HepG2 (cell line): ENCODE data around the gene GNAZ. TPM values are rescaled to one million over a fixed set of nuclear protein-coding genes. Genes with fewer than 3 reads are reported as not detected.

Experiments
- ELF3 ChIP-seq: IDR thresholded peaks from 2 replicates; pipeline ENCODE4 v1.6.1; 2016; ENCODE audit warnings: missing genetic modification reagents, missing compliant biosample characterization
- FOSL2 ChIP-seq: sonication (generic); formaldehyde crosslinking; IDR thresholded peaks from 2 replicates; pipeline ENCODE4 v1.4.0; 2020; ENCODE audit warnings: missing genetic modification reagents
- GTF2F1 ChIP-seq: fragments of 150-350 bp; IDR thresholded peaks from 2 replicates; pipeline ENCODE4 v1.6.1; 2014; ENCODE audit warnings: low read length
- KDM3A ChIP-seq: IDR thresholded peaks from 2 replicates; pipeline ENCODE4 v1.6.1; 2018; ENCODE audit warnings: low read depth, missing compliant biosample characterization
- LCORL ChIP-seq, 2 experiments: fragments of 450-650 bp in 1 of 2; sonication (generic) in 1 of 2; formaldehyde crosslinking in 1 of 2; IDR thresholded peaks; 2 replicates each; pipeline versions ENCODE4 v1.5.0 to v1.6.1; 2017 to 2020; ENCODE audit warnings: antibody characterized with exemption in 1 of 2, missing genetic modification reagents in 1 of 2
- PPARG ChIP-seq: conservative IDR thresholded peaks from 2 replicates; pipeline ENCODE4 v1.6.1; 2016; ENCODE audit warnings: missing biosample characterization, missing genetic modification reagents
- RAD21 ChIP-seq: fragments of 450-650 bp; formaldehyde crosslinking; IDR thresholded peaks from 2 replicates; pipeline ENCODE4 v1.5.0; 2020; ENCODE audit warnings: mild to moderate bottlenecking
- SP2 ChIP-seq: sonication (generic); formaldehyde crosslinking; IDR thresholded peaks from 2 replicates; pipeline ENCODE4 v1.5.1; 2020; ENCODE audit warnings: mild to moderate bottlenecking, missing genetic modification reagents
- SP4 ChIP-seq: sonication (generic); formaldehyde crosslinking; IDR thresholded peaks from 2 replicates; pipeline ENCODE4 v1.8.1; 2023; ENCODE audit warnings: mild to moderate bottlenecking, missing genetic modification reagents
- TSC22D2 ChIP-seq: sonication (generic); formaldehyde crosslinking; IDR thresholded peaks from 2 replicates; pipeline ENCODE4 v1.5.1; 2020; ENCODE audit warnings: missing genetic modification reagents, mild to moderate bottlenecking, borderline replicate concordance
- ZBTB20 ChIP-seq: sonication (generic); formaldehyde crosslinking; IDR thresholded peaks from 2 replicates; pipeline ENCODE4 v1.8.1; 2023; ENCODE audit warnings: missing genetic modification reagents, low read depth, mild to moderate bottlenecking, borderline replicate concordance
- ZNF446 ChIP-seq: sonication (generic); formaldehyde crosslinking; IDR thresholded peaks from 2 replicates; pipeline ENCODE4 v1.5.0; 2020; ENCODE audit warnings: mild to moderate bottlenecking, missing genetic modification reagents
- ZNF816 ChIP-seq: sonication (generic); formaldehyde crosslinking; IDR thresholded peaks from 2 replicates; pipeline ENCODE4 v1.8.0; 2022; ENCODE audit warnings: missing genetic modification reagents, mild to moderate bottlenecking, borderline replicate concordance
- ZSCAN12 ChIP-seq: sonication (generic); formaldehyde crosslinking; IDR thresholded peaks from 2 replicates; pipeline ENCODE4 v1.9.0; 2021; ENCODE audit warnings: mild to moderate bottlenecking, missing genetic modification reagents
- polyA plus RNA-seq, 8 experiments: library from polyadenylated mRNA; depleted of rRNA in 3 of 8; stranded (reverse) in 7 of 8; unstranded in 1 of 8; fragments of >200 nt; fragmentation: Illumina TruSeq in 4 of 8; extraction: Trizol in 4 of 8; gene quantifications; 2 replicates each; pipeline versions ENCODE4 v1.2.1 to v1.2.3, GENCODE V29; 2011 to 2016; ENCODE audit warnings: low read depth in 4 of 8, missing spikeins in 1 of 8, mixed read lengths in 1 of 8; ENCODE audit not compliant: insufficient read depth in 1 of 8
- total RNA-seq, 5 experiments: library from RNA; depleted of rRNA; stranded (reverse); fragments of >200 nt; fragmentation: Illumina TruSeq; extraction: Trizol; gene quantifications; 2 replicates each; pipeline ENCODE4 v1.2.3, GENCODE V29; 2016; ENCODE audit warnings: low read depth in 1 of 5
- TF ChIP-seq, protein P1 (sequence below): sonication (generic); formaldehyde crosslinking; IDR thresholded peaks from 2 replicates; pipeline ENCODE4 v1.5.0; 2020; ENCODE audit warnings: mild to moderate bottlenecking, missing genetic modification reagents, moderate library complexity
- TF ChIP-seq, protein P2 (sequence below): sonication (generic); formaldehyde crosslinking; IDR thresholded peaks from 2 replicates; pipeline ENCODE4 v1.5.1; 2020; ENCODE audit warnings: mild to moderate bottlenecking, missing genetic modification reagents, moderate library complexity
- TF ChIP-seq, protein P3 (sequence below): sonication (generic); formaldehyde crosslinking; IDR thresholded peaks from 2 replicates; pipeline ENCODE4 v1.5.1; 2020; ENCODE audit warnings: mild to moderate bottlenecking, missing genetic modification reagents
- TF ChIP-seq, protein P4 (sequence below): sonication (generic); formaldehyde crosslinking; IDR thresholded peaks from 2 replicates; pipeline ENCODE4 v1.5.0; 2020; ENCODE audit warnings: missing genetic modification reagents

The GNAZ gene
- total and polyA plus RNA-seq, 2 of the 13 experiments (the other 11 are each of a cell fraction or from before 2014, with no cell fraction given) = 11.4 to 22.3 TPM

DNA sequence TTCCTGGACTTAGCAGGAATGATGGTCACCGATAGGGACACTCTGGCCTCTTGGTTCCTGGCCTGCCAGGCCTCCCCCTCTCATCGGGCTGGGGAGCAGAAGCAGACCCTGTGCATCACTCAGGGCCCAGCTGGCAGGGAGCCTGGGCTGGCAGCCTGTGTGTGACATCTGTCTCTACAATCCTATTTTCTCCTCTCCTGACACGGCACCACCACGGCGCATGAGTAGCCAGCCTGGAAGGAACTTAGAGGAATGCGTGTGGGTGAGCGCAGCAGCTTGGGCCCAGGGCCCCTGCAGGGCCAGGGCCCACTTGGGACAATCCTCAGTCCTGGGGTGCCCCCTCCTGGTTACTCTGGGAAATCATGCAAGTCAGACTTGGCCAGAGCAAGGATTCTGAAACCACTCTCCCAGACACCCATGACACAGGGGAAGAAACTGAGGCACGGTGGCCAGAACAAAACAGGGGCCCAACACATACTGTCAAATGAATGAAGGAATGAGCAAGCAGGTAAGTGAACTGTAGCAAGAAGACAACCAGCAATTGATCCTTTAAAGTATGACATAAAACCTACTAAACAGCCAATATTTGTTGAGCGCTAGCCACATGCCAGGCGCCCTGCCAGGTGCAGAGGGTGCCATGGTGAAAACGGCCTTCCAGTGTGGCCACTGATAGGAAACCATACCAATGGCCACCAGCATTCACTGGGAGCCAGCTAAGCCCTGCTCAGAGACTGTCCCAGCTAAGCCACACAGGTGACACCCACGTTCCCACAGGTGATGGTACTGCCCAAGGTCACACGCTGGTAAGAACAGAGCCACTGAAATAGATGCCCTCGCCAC is 58.2 kb downstream of the GNAZ start (continued):
- TF ChIP-seq KDM3A (0 out of 2 replicates have a peak, but pooled peaks have one; percentile 49), LCORL (IDR thresholded peaks at IDR 0.05) (no peak), LCORL (CRISPR knock-in tag; IDR thresholded peaks at IDR 0.05) (peak; percentile 34; the same call in 1 of the 2 replicates), SP2 (CRISPR knock-in tag) (no peak), ZNF816 (peak; percentile 29; the same call in 1 of the 2 replicates), ZSCAN12 (no peak), ZNF446 (CRISPR knock-in tag) (no peak), ZBTB20 (no peak), FOSL2 (CRISPR knock-in tag) (0 out of 2 replicates have a peak, but pooled peaks have one; percentile 6), TSC22D2 (peak; percentile 64; the same call in 1 of the 2 replicates), PPARG (peak; percentile 43; the same call in 1 of the 2 replicates), RAD21 (peak; percentile 99), GTF2F1 (no peak), ELF3 (0 out of 2 replicates have a peak, but pooled peaks have one; percentile 25), SP4 (no peak)
- TF ChIP-seq, protein P1, sequence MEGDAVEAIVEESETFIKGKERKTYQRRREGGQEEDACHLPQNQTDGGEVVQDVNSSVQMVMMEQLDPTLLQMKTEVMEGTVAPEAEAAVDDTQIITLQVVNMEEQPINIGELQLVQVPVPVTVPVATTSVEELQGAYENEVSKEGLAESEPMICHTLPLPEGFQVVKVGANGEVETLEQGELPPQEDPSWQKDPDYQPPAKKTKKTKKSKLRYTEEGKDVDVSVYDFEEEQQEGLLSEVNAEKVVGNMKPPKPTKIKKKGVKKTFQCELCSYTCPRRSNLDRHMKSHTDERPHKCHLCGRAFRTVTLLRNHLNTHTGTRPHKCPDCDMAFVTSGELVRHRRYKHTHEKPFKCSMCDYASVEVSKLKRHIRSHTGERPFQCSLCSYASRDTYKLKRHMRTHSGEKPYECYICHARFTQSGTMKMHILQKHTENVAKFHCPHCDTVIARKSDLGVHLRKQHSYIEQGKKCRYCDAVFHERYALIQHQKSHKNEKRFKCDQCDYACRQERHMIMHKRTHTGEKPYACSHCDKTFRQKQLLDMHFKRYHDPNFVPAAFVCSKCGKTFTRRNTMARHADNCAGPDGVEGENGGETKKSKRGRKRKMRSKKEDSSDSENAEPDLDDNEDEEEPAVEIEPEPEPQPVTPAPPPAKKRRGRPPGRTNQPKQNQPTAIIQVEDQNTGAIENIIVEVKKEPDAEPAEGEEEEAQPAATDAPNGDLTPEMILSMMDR = peak; percentile 94
- TF ChIP-seq, protein P2, sequence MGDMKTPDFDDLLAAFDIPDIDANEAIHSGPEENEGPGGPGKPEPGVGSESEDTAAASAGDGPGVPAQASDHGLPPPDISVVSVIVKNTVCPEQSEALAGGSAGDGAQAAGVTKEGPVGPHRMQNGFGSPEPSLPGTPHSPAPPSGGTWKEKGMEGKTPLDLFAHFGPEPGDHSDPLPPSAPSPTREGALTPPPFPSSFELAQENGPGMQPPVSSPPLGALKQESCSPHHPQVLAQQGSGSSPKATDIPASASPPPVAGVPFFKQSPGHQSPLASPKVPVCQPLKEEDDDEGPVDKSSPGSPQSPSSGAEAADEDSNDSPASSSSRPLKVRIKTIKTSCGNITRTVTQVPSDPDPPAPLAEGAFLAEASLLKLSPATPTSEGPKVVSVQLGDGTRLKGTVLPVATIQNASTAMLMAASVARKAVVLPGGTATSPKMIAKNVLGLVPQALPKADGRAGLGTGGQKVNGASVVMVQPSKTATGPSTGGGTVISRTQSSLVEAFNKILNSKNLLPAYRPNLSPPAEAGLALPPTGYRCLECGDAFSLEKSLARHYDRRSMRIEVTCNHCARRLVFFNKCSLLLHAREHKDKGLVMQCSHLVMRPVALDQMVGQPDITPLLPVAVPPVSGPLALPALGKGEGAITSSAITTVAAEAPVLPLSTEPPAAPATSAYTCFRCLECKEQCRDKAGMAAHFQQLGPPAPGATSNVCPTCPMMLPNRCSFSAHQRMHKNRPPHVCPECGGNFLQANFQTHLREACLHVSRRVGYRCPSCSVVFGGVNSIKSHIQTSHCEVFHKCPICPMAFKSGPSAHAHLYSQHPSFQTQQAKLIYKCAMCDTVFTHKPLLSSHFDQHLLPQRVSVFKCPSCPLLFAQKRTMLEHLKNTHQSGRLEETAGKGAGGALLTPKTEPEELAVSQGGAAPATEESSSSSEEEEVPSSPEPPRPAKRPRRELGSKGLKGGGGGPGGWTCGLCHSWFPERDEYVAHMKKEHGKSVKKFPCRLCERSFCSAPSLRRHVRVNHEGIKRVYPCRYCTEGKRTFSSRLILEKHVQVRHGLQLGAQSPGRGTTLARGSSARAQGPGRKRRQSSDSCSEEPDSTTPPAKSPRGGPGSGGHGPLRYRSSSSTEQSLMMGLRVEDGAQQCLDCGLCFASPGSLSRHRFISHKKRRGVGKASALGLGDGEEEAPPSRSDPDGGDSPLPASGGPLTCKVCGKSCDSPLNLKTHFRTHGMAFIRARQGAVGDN (CRISPR knock-in tag) = peak; percentile 51
- TF ChIP-seq, protein P3, sequence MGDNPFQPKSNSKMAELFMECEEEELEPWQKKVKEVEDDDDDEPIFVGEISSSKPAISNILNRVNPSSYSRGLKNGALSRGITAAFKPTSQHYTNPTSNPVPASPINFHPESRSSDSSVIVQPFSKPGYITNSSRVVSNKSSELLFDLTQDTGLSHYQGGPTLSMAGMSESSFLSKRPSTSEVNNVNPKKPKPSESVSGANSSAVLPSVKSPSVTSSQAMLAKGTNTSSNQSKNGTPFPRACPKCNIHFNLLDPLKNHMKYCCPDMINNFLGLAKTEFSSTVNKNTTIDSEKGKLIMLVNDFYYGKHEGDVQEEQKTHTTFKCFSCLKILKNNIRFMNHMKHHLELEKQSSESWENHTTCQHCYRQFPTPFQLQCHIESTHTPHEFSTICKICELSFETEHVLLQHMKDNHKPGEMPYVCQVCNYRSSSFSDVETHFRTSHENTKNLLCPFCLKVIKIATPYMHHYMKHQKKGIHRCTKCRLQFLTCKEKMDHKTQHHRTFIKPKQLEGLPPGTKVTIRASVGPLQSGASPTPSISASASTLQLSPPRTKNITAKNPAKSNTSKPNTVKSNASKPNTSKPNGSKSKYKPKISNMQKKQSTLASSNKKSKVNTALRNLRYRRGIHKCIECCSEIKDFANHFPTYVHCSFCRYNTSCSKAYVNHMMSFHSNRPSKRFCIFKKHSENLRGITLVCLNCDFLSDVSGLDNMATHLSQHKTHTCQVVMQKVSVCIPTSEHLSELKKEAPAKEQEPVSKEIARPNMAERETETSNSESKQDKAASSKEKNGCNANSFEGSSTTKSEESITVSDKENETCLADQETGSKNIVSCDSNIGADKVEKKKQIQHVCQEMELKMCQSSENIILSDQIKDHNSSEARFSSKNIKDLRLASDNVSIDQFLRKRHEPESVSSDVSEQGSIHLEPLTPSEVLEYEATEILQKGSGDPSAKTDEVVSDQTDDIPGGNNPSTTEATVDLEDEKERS (CRISPR knock-in tag) = no peak
- TF ChIP-seq, protein P4, sequence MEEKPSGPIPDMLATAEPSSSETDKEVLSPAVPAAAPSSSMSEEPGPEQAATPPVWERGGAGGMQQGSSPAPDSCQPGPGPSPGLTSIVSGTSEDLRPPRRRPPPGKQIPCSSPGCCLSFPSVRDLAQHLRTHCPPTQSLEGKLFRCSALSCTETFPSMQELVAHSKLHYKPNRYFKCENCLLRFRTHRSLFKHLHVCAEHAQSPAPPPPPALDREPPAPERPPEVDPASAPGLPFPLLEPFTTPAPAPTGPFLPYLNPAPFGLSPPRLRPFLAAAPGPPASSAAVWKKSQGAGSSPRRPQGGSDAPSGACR (CRISPR knock-in tag) = 0 out of 2 replicates have a peak, but pooled peaks have one; percentile 10
